ENCODE measurements around the gene IL20RB. TPM values are rescaled to one million over a fixed set of nuclear protein-coding genes. Genes with fewer than 3 reads are reported as not detected.

Gene IL20RB
- total and polyA plus RNA-seq, 2 donors (not counting 3 experiments of a cell fraction or from before 2014, with no cell fraction given), result 0.79 to 1.6 TPM

GRCh38 chr3:137032465-137033120, 74.8 kb downstream of the IL20RB start:
- Histone ChIP-seq H3K4me1 (ENCODE audit: control insufficient read depth, extremely low read depth, insufficient read depth, low read length) (peaks cover 10% of the 10 kb centered on the region), H3K27ac (ENCODE audit: insufficient read depth, low read depth, low read length) (no peak overlapping the region), H4K20me1 (replicated peaks; ENCODE audit: control insufficient read depth, extremely low read depth, insufficient read depth, low read length) (no peaks in the 10 kb centered on the region), H3K4me3 (replicated peaks in 1 of 3; ENCODE audit: insufficient read depth in 1 of 3, low read depth in 1 of 3, low read length in 3 of 3) (peak overlapping the region; percentile 23 to 61 (median 26)), H3K9me3 (replicated peaks; ENCODE audit: control insufficient read depth, insufficient read depth, low read length) (no peaks in the 10 kb centered on the region), H3K9ac (replicated peaks; ENCODE audit: extremely low read depth, insufficient read depth, low read length) (peak overlapping the region; percentile 16), H2AFZ (ENCODE audit: low read depth, low read length) (peak overlapping the region; percentile 99), H3K27me3 (ENCODE audit: control insufficient read depth in 2 of 2, insufficient read depth in 2 of 2, low read length in 2 of 2) (peaks cover 10 to 12% of the 10 kb centered on the region in 2 experiments), H3K4me2 (ENCODE audit: insufficient read depth, low read length) (peak overlapping the region; percentile 96), H3K9me1 (replicated peaks; ENCODE audit: control insufficient read depth, extremely low read depth, insufficient read depth, low read length) (no peaks in the 10 kb centered on the region), H3K79me2 (ENCODE audit: control insufficient read depth, insufficient read depth, low read length) (no peaks in the 10 kb centered on the region), H3K36me3 (ENCODE audit: control insufficient read depth in 2 of 2, extremely low read depth in 1 of 2, insufficient read depth in 2 of 2, low read length in 2 of 2) (no peaks in the 10 kb centered on the region)
- dilution Hi-C loops (cut with MboI; ENCODE audit: extremely low pct_ligation_motif_present, low sequenced_read_pairs), result no loop called here
- no TSS peak for BruUV-seq (replicated peaks)
- DNase-seq (ENCODE audit: low read depth, low spot score) (peak; percentile 86), FAIRE-seq (peak; percentile 93)
- ChIA-PET CTCF (interaction anchor here (0.7 to 3.4 kb wide), 31 partner anchors 9 to 1020 kb away, joined by 3 to 42 read pairs (median 4); partner anchors contain the start of gene STAG1), POLR2A (no interaction called here)
- TF ChIP-seq POLR2A (IDR thresholded peaks at IDR 0.05; ENCODE audit: low read depth, low read length) (no peak), CTCF (IDR thresholded peaks at IDR 0.05; ENCODE audit: extremely low read depth in 1 of 2, insufficient read depth in 1 of 2, low read depth in 1 of 2, low read length in 2 of 2) (peak; percentile 93 to 94), EZH2 (IDR thresholded peaks at IDR 0.05; ENCODE audit: borderline replicate concordance, low read depth, low read length, severe bottlenecking) (no peak)
- intact Hi-C loops (cut with micrococcal nuclease), result loop anchor here (1.0 to 5.0 kb wide), 6 partner anchors 72 to 955 kb away; no protein-coding TSS in a partner anchor

- H2AFZ ChIP-seq (ENCODE audit: low read depth, low read length), result no peak overlapping the region
- DNase-seq (ENCODE audit: low read depth, low spot score) (peak; percentile 12), FAIRE-seq (no peak)
- no peak overlapping the region for H3K9ac ChIP-seq (replicated peaks; ENCODE audit: extremely low read depth, insufficient read depth, low read length)
- no peaks in the 10 kb centered on the region for H3K79me2 ChIP-seq (ENCODE audit: control insufficient read depth, insufficient read depth, low read length)
- no TSS peak for BruUV-seq (replicated peaks)
- no peak overlapping the region for H3K4me3 ChIP-seq (replicated peaks in 1 of 3; ENCODE audit: insufficient read depth in 1 of 3, low read depth in 1 of 3, low read length in 3 of 3)
- H3K9me1 ChIP-seq (replicated peaks; ENCODE audit: control insufficient read depth, extremely low read depth, insufficient read depth, low read length), result no peaks in the 10 kb centered on the region
- H3K4me1 ChIP-seq (ENCODE audit: control insufficient read depth, extremely low read depth, insufficient read depth, low read length), result peaks cover 10% of the 10 kb centered on the region
- TF ChIP-seq EZH2 (IDR thresholded peaks at IDR 0.05; ENCODE audit: borderline replicate concordance, low read depth, low read length, severe bottlenecking), result no peak
- TF ChIP-seq CTCF (IDR thresholded peaks at IDR 0.05; ENCODE audit: extremely low read depth in 1 of 2, insufficient read depth in 1 of 2, low read depth in 1 of 2, low read length in 2 of 2), result peak in 1 of 2 donors; percentile 52
- intact Hi-C loops (cut with micrococcal nuclease), result no loop called here
- ChIA-PET POLR2A (no interaction called here), CTCF (interaction anchor here (0.7 to 1.2 kb wide), 3 partner anchors 283 to 910 kb away, joined by 3 to 6 read pairs (median 3); partner anchors contain the start of gene STAG1)
- dilution Hi-C loops (cut with MboI; ENCODE audit: extremely low pct_ligation_motif_present, low sequenced_read_pairs), result no loop called here
- H3K36me3 ChIP-seq (ENCODE audit: control insufficient read depth in 2 of 2, extremely low read depth in 1 of 2, insufficient read depth in 2 of 2, low read length in 2 of 2), result no peaks in the 10 kb centered on the region
- H3K4me2 ChIP-seq (ENCODE audit: insufficient read depth, low read length), result no peak overlapping the region
- H3K27me3 ChIP-seq (ENCODE audit: control insufficient read depth in 2 of 2, insufficient read depth in 2 of 2, low read length in 2 of 2), result peaks cover 8 to 11% of the 10 kb centered on the region in 2 experiments
- H3K9me3 ChIP-seq (replicated peaks; ENCODE audit: control insufficient read depth, insufficient read depth, low read length), result no peaks in the 10 kb centered on the region
- no peak overlapping the region for H3K27ac ChIP-seq (ENCODE audit: insufficient read depth, low read depth, low read length)
- H4K20me1 ChIP-seq (replicated peaks; ENCODE audit: control insufficient read depth, extremely low read depth, insufficient read depth, low read length), result no peaks in the 10 kb centered on the region
Measured at GRCh38 chr3:137035631-137036030, 77.8 kb downstream of the IL20RB start.

All from endothelial cell of umbilical vein (primary cell).